ENCODE results near the gene RAMAC.
"Not testable (repeated sequence)": the region's sequence is repeated elsewhere in the genome, so short reads cannot be mapped to it uniquely, and the experiment has no call there.

The RAMAC gene

DNA sequence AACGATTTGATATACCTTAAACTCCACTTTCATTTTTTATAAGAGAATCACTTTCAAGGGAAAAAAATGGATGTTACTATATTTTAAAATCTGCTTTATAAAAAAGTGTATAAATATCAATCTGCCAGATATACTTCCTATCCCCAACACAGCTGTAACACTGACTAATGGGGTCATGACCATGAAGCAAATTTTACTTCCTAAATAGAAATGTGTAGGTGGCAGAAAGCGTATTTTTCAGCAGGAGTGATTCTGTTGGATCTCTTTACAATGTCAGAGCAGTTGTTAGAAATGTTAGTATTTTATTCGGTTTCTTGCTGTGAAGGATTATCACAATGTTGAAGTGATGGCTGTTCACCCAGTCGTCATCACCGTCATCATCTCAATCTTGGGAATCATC lies 30.9 kb downstream of the RAMAC start:
- DNase-seq = no peak

DNA sequence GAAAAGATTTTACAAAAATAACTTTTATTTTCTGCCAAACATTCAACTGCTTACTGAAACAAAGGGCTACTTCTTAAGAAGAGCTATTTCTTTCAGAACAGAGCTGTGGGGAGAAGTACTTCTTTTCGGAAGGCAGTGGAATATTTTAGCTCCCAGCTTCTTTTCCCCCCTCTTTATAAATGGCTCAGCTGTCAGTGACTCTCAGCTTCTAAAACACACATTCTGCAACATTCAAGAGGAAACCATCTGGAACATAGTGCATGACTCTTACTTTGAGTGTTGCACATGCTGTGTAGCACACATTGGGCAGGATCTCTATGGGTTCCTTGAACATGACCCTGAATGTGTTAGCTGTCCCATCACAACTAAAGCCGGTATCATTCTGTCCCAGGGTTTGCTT lies 32.4 kb downstream of the RAMAC start:
- no peak for DNase-seq

DNA sequence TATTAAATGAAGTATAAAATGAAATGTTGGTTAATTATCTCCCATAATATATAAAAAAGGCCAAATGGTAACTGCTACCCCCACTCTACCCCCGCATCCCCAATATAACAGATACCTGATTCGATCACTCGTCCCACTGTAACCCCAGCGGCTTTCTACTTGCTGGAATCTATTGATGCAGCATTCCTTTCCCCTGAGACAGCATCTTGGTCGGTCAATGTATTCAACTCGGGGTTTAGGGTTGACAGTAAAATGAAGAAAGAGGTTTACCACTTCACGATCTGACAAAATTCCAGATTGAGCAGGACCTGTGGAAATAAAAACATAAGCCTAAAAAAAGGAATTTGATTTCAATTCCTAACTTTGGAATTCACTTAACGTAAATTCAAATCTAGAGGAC lies 44.0 kb downstream of the RAMAC start:
- DNase-seq = no peak

DNA sequence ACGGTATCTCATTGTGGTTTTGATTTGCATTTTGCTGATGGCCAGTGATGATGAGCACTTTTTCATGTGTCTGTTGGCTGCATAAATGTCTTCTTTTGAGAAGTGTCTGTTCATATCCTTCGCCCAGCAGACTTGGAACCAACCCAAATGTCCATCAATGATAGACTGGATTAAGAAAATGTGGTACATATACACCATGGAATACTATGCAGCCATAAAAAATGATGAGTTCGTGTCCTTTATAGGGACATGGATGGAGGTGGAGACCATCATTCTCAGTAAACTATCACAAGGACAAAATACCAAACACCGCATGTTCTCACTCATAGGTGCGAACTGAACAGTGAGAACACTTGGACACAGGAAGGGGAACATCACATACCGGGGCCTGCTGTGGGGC lies 45.2 kb downstream of the RAMAC start:
- DNase-seq = not testable (repeated sequence)

DNA sequence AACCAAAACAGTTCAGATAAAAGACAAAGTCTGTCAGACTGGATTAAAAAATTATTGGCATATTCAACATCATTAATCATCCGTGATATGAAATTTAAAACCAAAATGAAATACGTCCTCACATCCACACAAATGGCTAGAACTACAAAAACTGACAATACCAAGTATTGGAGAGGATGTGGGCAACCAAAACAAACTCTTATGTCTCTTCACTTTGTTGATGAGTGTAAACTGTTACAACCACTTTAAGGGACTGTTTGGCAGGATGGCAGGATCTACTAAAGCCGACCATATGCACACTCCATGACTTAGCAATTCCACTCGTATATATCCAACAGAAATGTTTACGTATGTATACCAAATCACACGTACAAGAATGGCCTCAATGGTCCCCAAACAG lies 50.2 kb downstream of the RAMAC start:
- peak; percentile 21 for DNase-seq

DNA sequence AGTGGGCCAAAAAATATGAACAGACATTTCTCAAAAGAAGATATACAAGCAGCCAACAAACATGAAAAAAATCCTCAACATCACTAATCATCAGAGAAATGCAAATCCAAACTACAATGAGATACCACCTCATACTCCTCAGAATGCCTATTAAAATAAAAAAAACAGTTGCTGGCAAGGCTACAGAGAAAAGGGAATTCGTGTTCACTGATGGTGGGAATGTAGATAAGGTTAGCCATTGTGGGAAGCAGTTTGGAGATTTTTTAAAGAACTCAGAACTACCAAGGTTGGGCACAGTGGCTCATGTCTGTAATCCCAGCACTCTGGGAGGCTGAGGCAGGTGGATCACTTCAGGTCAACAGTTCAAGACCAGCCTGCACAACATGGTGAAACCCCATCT lies 53.2 kb downstream of the RAMAC start:
- no peak for DNase-seq

Measured in activated CD4-positive, alpha-beta T cell treated with anti-CD3 and anti-CD28 coated beads, Interleukin-2, amount 50 U/mL, for 16 hours (primary cell).